GM12878 (cell line): ENCODE measurements around the gene SIGLEC5. TPM values are rescaled to one million over a fixed set of nuclear protein-coding genes. Genes with fewer than 3 reads are reported as not detected.

Source experiments
- ATF7 ChIP-seq: fragments of 450-650 bp; IDR thresholded peaks from 2 replicates; pipeline ENCODE4 v1.6.1; 2016; ENCODE audit warnings: low read depth, mild to moderate bottlenecking
- BCLAF1 ChIP-seq: fragments of 450-650 bp; IDR thresholded peaks from 2 replicates; pipeline ENCODE4 v1.6.1; 2017; ENCODE audit warnings: antibody characterized with exemption, mild to moderate bottlenecking, moderate library complexity
- HDAC2 ChIP-seq: fragments of 200-600 bp; sonication (generic); IDR thresholded peaks from 2 replicates; pipeline ENCODE4 v1.6.1; 2017
- HDGF ChIP-seq: fragments of 450-650 bp; IDR thresholded peaks from 2 replicates; pipeline ENCODE4 v1.6.1; 2016; ENCODE audit warnings: antibody characterized with exemption
- NFIC ChIP-seq: IDR thresholded peaks from 2 replicates; pipeline ENCODE4 v1.6.1; 2012; ENCODE audit warnings: low read depth, mild to moderate bottlenecking, inconsistent platforms, low read length, moderate library complexity
- NFYA ChIP-seq: IDR thresholded peaks from 2 replicates; pipeline ENCODE4 v1.6.1; 2011; ENCODE audit warnings: low read depth, mild to moderate bottlenecking, low read length, improper control_type of control experiment, borderline replicate concordance
- NR2C1 ChIP-seq: fragments of 450-650 bp; IDR thresholded peaks from 2 replicates; pipeline ENCODE4 v1.6.1; 2017; ENCODE audit warnings: antibody characterized with exemption, mild to moderate bottlenecking, moderate library complexity
- NRF1 ChIP-seq: conservative IDR thresholded peaks from 2 replicates; pipeline ENCODE4 v1.6.1; 2011; ENCODE audit warnings: mild to moderate bottlenecking, low read depth, low read length, improper control_type of control experiment
- USF1 ChIP-seq: IDR thresholded peaks from 2 replicates; pipeline ENCODE4 v1.6.1; 2011; ENCODE audit warnings: borderline replicate concordance, low read depth, mild to moderate bottlenecking, moderate library complexity, mixed read lengths, low read length; ENCODE audit not compliant: insufficient read depth; ENCODE audit errors: extremely low read length
- ZSCAN29 ChIP-seq: fragments of 450-650 bp; IDR thresholded peaks from 2 replicates; pipeline ENCODE4 v1.6.1; 2017; ENCODE audit warnings: mild to moderate bottlenecking, moderate library complexity
- polyA plus RNA-seq, 11 experiments: library from polyadenylated mRNA; depleted of rRNA in 4 of 11; unstranded in 6 of 11; stranded (reverse) in 5 of 11; fragments of >200 nt; fragmentation: Nextera tagmentation in 4 of 11; fragmentation: Illumina TruSeq in 1 of 11; extraction: Ambion mirVana in 4 of 11; extraction: Trizol in 1 of 11; gene quantifications; 1 replicate in 1 of 11; 2 replicates in 10 of 11; pipeline versions ENCODE4 v1.2.1 to v1.2.3, GENCODE V29; 2011 to 2016; ENCODE audit warnings: inconsistent platforms in 2 of 11, missing spikeins in 2 of 11, low read depth in 1 of 11
- total RNA-seq, 4 experiments: library from RNA; depleted of rRNA in 3 of 4; stranded (reverse); fragments of >200 nt in 3 of 4; fragmentation: Illumina TruSeq in 1 of 4; extraction: Trizol in 1 of 4; gene quantifications; 2 replicates each; pipeline versions ENCODE4 v1.2.1 to v1.2.3, GENCODE V29; 2013 to 2021
- TF ChIP-seq, protein P1 (sequence below): fragments of 450-650 bp; conservative IDR thresholded peaks from 2 replicates; pipeline ENCODE4 v1.6.1; 2017; ENCODE audit warnings: mild to moderate bottlenecking, moderate library complexity
- TF ChIP-seq, protein P2 (sequence below): fragments of 450-650 bp; IDR thresholded peaks from 2 replicates; pipeline ENCODE4 v1.6.1; 2016; ENCODE audit warnings: mild to moderate bottlenecking, moderate library complexity, borderline replicate concordance
- TF ChIP-seq, protein P3 (sequence below): IDR thresholded peaks from 2 replicates; pipeline ENCODE4 v1.6.1; 2012; ENCODE audit warnings: low read length, inconsistent platforms
- TF ChIP-seq, protein P4 (sequence below): fragments of 450-650 bp; IDR thresholded peaks from 2 replicates; pipeline ENCODE4 v1.6.1; 2017; ENCODE audit warnings: mild to moderate bottlenecking, low read depth, inconsistent platforms; ENCODE audit not compliant: poor library complexity, severe bottlenecking

SIGLEC5 gene
- total and polyA plus RNA-seq, 10 of the 15 experiments (the other 5 are each of a cell fraction or from before 2014, with no cell fraction given), result 0.05 to 2.5 (median 1.4) TPM; not detected in 1

DNA sequence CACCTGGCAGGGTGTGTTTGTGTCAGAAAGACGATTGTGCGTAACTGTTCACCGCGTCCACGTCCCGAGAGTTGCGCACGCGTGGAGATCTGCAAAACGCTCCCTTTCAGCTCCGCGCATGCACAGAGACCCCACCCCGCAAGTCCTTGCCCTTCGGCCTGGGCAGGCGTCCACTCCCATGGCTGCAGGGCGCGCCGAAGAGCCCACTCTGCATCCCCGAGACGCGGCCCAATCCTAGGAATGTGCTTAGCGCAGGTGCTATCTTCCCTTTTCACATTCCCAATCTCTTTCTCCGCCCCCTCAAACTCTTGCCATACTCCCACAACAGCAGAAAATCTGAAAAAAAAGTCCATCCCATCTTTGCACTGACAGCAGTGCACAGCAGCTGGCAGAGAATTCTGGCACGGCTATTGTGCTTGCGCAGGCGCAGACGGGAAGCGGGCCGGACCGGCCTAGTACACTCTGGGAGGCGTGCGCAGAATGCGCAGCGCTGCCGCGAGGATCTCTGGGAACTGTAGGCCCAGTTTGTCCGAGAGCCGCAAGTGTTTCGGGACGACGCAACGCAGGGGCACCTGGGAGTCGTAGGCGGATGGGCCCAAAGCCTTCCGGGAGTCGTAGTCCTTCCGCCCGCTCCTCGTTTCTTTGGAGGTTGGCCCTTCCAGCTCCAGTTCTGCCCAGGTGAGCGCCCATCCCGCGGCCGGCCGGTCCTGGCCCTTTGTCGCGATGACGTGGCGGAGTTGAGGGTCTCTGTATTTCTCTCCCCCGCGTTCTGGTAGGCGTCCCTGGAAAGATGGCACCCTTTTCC lies 36.0 kb downstream of the SIGLEC5 start (continued):
- TF ChIP-seq BCLAF1, result no peak
- TF ChIP-seq, protein P1, sequence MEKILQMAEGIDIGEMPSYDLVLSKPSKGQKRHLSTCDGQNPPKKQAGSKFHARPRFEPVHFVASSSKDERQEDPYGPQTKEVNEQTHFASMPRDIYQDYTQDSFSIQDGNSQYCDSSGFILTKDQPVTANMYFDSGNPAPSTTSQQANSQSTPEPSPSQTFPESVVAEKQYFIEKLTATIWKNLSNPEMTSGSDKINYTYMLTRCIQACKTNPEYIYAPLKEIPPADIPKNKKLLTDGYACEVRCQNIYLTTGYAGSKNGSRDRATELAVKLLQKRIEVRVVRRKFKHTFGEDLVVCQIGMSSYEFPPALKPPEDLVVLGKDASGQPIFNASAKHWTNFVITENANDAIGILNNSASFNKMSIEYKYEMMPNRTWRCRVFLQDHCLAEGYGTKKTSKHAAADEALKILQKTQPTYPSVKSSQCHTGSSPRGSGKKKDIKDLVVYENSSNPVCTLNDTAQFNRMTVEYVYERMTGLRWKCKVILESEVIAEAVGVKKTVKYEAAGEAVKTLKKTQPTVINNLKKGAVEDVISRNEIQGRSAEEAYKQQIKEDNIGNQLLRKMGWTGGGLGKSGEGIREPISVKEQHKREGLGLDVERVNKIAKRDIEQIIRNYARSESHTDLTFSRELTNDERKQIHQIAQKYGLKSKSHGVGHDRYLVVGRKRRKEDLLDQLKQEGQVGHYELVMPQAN, result no peak; the same call in 1 of the 2 replicates
- no peak for TF ChIP-seq ZSCAN29
- no peak for TF ChIP-seq USF1
- TF ChIP-seq, protein P2, sequence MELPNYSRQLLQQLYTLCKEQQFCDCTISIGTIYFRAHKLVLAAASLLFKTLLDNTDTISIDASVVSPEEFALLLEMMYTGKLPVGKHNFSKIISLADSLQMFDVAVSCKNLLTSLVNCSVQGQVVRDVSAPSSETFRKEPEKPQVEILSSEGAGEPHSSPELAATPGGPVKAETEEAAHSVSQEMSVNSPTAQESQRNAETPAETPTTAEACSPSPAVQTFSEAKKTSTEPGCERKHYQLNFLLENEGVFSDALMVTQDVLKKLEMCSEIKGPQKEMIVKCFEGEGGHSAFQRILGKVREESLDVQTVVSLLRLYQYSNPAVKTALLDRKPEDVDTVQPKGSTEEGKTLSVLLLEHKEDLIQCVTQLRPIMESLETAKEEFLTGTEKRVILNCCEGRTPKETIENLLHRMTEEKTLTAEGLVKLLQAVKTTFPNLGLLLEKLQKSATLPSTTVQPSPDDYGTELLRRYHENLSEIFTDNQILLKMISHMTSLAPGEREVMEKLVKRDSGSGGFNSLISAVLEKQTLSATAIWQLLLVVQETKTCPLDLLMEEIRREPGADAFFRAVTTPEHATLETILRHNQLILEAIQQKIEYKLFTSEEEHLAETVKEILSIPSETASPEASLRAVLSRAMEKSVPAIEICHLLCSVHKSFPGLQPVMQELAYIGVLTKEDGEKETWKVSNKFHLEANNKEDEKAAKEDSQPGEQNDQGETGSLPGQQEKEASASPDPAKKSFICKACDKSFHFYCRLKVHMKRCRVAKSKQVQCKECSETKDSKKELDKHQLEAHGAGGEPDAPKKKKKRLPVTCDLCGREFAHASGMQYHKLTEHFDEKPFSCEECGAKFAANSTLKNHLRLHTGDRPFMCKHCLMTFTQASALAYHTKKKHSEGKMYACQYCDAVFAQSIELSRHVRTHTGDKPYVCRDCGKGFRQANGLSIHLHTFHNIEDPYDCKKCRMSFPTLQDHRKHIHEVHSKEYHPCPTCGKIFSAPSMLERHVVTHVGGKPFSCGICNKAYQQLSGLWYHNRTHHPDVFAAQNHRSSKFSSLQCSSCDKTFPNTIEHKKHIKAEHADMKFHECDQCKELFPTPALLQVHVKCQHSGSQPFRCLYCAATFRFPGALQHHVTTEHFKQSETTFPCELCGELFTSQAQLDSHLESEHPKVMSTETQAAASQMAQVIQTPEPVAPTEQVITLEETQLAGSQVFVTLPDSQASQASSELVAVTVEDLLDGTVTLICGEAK, result peak; percentile 75; the same call in 1 of the 2 replicates
- TF ChIP-seq, protein P3, sequence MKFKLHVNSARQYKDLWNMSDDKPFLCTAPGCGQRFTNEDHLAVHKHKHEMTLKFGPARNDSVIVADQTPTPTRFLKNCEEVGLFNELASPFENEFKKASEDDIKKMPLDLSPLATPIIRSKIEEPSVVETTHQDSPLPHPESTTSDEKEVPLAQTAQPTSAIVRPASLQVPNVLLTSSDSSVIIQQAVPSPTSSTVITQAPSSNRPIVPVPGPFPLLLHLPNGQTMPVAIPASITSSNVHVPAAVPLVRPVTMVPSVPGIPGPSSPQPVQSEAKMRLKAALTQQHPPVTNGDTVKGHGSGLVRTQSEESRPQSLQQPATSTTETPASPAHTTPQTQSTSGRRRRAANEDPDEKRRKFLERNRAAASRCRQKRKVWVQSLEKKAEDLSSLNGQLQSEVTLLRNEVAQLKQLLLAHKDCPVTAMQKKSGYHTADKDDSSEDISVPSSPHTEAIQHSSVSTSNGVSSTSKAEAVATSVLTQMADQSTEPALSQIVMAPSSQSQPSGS, result no peak
- TF ChIP-seq, protein P4, sequence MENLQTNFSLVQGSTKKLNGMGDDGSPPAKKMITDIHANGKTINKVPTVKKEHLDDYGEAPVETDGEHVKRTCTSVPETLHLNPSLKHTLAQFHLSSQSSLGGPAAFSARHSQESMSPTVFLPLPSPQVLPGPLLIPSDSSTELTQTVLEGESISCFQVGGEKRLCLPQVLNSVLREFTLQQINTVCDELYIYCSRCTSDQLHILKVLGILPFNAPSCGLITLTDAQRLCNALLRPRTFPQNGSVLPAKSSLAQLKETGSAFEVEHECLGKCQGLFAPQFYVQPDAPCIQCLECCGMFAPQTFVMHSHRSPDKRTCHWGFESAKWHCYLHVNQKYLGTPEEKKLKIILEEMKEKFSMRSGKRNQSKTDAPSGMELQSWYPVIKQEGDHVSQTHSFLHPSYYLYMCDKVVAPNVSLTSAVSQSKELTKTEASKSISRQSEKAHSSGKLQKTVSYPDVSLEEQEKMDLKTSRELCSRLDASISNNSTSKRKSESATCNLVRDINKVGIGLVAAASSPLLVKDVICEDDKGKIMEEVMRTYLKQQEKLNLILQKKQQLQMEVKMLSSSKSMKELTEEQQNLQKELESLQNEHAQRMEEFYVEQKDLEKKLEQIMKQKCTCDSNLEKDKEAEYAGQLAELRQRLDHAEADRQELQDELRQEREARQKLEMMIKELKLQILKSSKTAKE, result no peak
- no peak for TF ChIP-seq NFIC
- peak; percentile 94 for TF ChIP-seq NRF1
- TF ChIP-seq ATF7, result peak; percentile 15; the same call in 1 of the 2 replicates
- TF ChIP-seq NR2C1, result peak; percentile 55; the same call in 1 of the 2 replicates
- TF ChIP-seq NFYA, result no peak
- TF ChIP-seq HDAC2, result no peak
- TF ChIP-seq HDGF, result 0 out of 2 replicates have a peak, but pooled peaks have one; percentile 31
